H9 (cell line): ENCODE results near the gene TLK2. TPM values are rescaled to one million over a fixed set of nuclear protein-coding genes. Genes with fewer than 3 reads are reported as not detected.

Source experiments
- DNase-seq: peaks from one replicate; pipeline ENCODE4 v3.0.0-alpha.2; 2017
- H2AFZ ChIP-seq: one replicate; pipeline ENCODE4 v1.6.1; 2013; ENCODE audit warnings: mild to moderate bottlenecking, low read length, control low read depth, moderate library complexity
- H2AK5ac ChIP-seq: 2 replicates; pipeline ENCODE4 v1.6.1; 2013; ENCODE audit warnings: low read length, control low read depth, mixed read lengths; ENCODE audit not compliant: insufficient read length
- H2BK120ac ChIP-seq: one replicate; pipeline ENCODE4 v1.6.1; 2013; ENCODE audit warnings: low read depth, mild to moderate bottlenecking, low read length, control low read depth, inconsistent platforms; ENCODE audit not compliant: poor library complexity, severe bottlenecking
- H2BK12ac ChIP-seq: 2 replicates; pipeline ENCODE4 v1.6.1; 2013; ENCODE audit warnings: low read length, control low read depth, mixed read lengths, low read depth; ENCODE audit not compliant: insufficient read length
- H2BK15ac ChIP-seq: 2 replicates; pipeline ENCODE4 v1.6.1; 2013; ENCODE audit warnings: low read depth, low read length, control low read depth
- H2BK20ac ChIP-seq: one replicate; pipeline ENCODE4 v1.6.1; 2013; ENCODE audit warnings: low read depth, mild to moderate bottlenecking, low read length, control low read depth, inconsistent platforms; ENCODE audit not compliant: poor library complexity, severe bottlenecking
- H2BK5ac ChIP-seq: 2 replicates; pipeline ENCODE4 v1.6.1; 2013; ENCODE audit warnings: low read length, control low read depth, mixed read lengths; ENCODE audit not compliant: insufficient read length
- H3K14ac ChIP-seq: 2 replicates; pipeline ENCODE4 v1.6.1; 2013; ENCODE audit warnings: low read length, control low read depth; ENCODE audit not compliant: insufficient read depth
- H3K18ac ChIP-seq: 2 replicates; pipeline ENCODE4 v1.6.1; 2013; ENCODE audit warnings: low read depth, mild to moderate bottlenecking, mixed read lengths, low read length, control low read depth; ENCODE audit not compliant: insufficient read length
- H3K23ac ChIP-seq: 2 replicates; pipeline ENCODE4 v1.6.1; 2013; ENCODE audit warnings: low read length, control low read depth, mixed read lengths, low read depth; ENCODE audit not compliant: insufficient read length
- H3K23me2 ChIP-seq: 2 replicates; pipeline ENCODE4 v1.6.1; 2013; ENCODE audit warnings: low read depth, mild to moderate bottlenecking, mixed read lengths, low read length, control low read depth; ENCODE audit not compliant: insufficient read length, poor library complexity, severe bottlenecking
- H3K27ac ChIP-seq: 2 replicates; pipeline ENCODE4 v1.5.1; 2013; ENCODE audit warnings: low read length, control low read depth, mixed read lengths, low read depth; ENCODE audit not compliant: insufficient read length
- H3K27me3 ChIP-seq: 2 replicates; pipeline ENCODE4 v1.6.1; 2013; ENCODE audit warnings: low read length, control low read depth, inconsistent platforms; ENCODE audit not compliant: insufficient read depth
- H3K4ac ChIP-seq: 2 replicates; pipeline ENCODE4 v1.6.1; 2013; ENCODE audit warnings: low read depth, mild to moderate bottlenecking, control low read depth, inconsistent platforms, low read length, moderate library complexity
- H3K4me1 ChIP-seq: 2 replicates; pipeline ENCODE4 v1.6.1; 2013; ENCODE audit warnings: low read length, control low read depth, inconsistent platforms; ENCODE audit not compliant: insufficient read depth
- H3K4me2 ChIP-seq: 2 replicates; pipeline ENCODE4 v1.6.1; 2013; ENCODE audit warnings: low read length, control low read depth, mixed read lengths; ENCODE audit not compliant: insufficient read length, insufficient read depth
- H3K56ac ChIP-seq: 2 replicates; pipeline ENCODE4 v1.6.1; 2013; ENCODE audit warnings: low read depth, mild to moderate bottlenecking, mixed read lengths, low read length, control low read depth; ENCODE audit not compliant: insufficient read length
- H3K79me1 ChIP-seq: 2 replicates; pipeline ENCODE4 v1.6.1; 2013; ENCODE audit warnings: low read depth, mild to moderate bottlenecking, moderate library complexity, low read length, control low read depth, inconsistent platforms; ENCODE audit not compliant: insufficient read depth, poor library complexity, severe bottlenecking
- H3K79me2 ChIP-seq: 2 replicates; pipeline ENCODE4 v1.6.1; 2013; ENCODE audit warnings: low read length, control low read depth, inconsistent platforms; ENCODE audit not compliant: insufficient read depth
- H3K9ac ChIP-seq: 2 replicates; pipeline ENCODE4 v1.6.1; 2013; ENCODE audit warnings: low read length, control low read depth, mixed read lengths; ENCODE audit not compliant: insufficient read length; ENCODE audit errors: extremely low read depth
- H3K9me3 ChIP-seq: one replicate; pipeline ENCODE4 v1.6.1; 2013; ENCODE audit warnings: low read depth, low read length, inconsistent platforms; ENCODE audit not compliant: control insufficient read depth
- H3T11ph ChIP-seq: one replicate; pipeline ENCODE4 v1.6.1; 2013; ENCODE audit warnings: mild to moderate bottlenecking, low read length, control low read depth, inconsistent platforms
- H4K20me1 ChIP-seq: one replicate; pipeline ENCODE4 v1.6.1; 2013; ENCODE audit not compliant: control insufficient read depth, insufficient read length, insufficient read depth
- H4K5ac ChIP-seq: 2 replicates; pipeline ENCODE4 v1.6.1; 2013; ENCODE audit warnings: low read depth, mild to moderate bottlenecking, mixed read lengths, low read length, control low read depth; ENCODE audit not compliant: insufficient read length
- H4K8ac ChIP-seq: replicated peaks from 2 replicates; pipeline ENCODE4 v1.6.1; 2013; ENCODE audit warnings: low read length, control low read depth, mixed read lengths, low read depth; ENCODE audit not compliant: insufficient read length
- H4K91ac ChIP-seq: 2 replicates; pipeline ENCODE4 v1.6.1; 2013; ENCODE audit warnings: low read depth, mild to moderate bottlenecking, moderate library complexity, mixed read lengths, low read length, control low read depth; ENCODE audit not compliant: insufficient read length
- H3K27ac Mint-ChIP-seq, 3 experiments: 2 replicates in 2 of 3; 3 replicates in 1 of 3; pipeline ENCODE4 v1.8.0; 2020 to 2021; ENCODE audit warnings: mixed read lengths in 3 of 3, mild to moderate bottlenecking in 1 of 3, moderate library complexity in 1 of 3
- H3K27me3 Mint-ChIP-seq: 2 replicates; pipeline ENCODE4 v1.8.0; 2021; ENCODE audit warnings: low read depth, mild to moderate bottlenecking, moderate library complexity, mixed read lengths
- H3K36me3 Mint-ChIP-seq, 3 experiments: 2 replicates in 2 of 3; 3 replicates in 1 of 3; pipeline ENCODE4 v1.8.0; 2020 to 2021; ENCODE audit warnings: low read depth in 3 of 3, mixed read lengths in 3 of 3; ENCODE audit not compliant: insufficient read depth in 1 of 3
- H3K4me1 Mint-ChIP-seq, 2 experiments: 2 replicates each; pipeline ENCODE4 v1.8.0; 2020; ENCODE audit warnings: mixed read lengths in 2 of 2
- H3K4me3 Mint-ChIP-seq, 2 experiments: 2 replicates in 1 of 2; 3 replicates in 1 of 2; pipeline ENCODE4 v1.8.0; 2020 to 2021; ENCODE audit warnings: mild to moderate bottlenecking in 2 of 2, mixed read lengths in 2 of 2, moderate library complexity in 1 of 2
- H3K9me3 Mint-ChIP-seq, 2 experiments: 2 replicates in 1 of 2; 3 replicates in 1 of 2; pipeline ENCODE4 v1.8.0; 2020; ENCODE audit warnings: mild to moderate bottlenecking in 2 of 2, mixed read lengths in 2 of 2, moderate library complexity in 1 of 2
- CTCF ChIP-seq: fragments of 200-600 bp; sonication (generic); conservative IDR thresholded peaks from 3 replicates; pipeline ENCODE4 v1.8.0; 2021; ENCODE audit warnings: antibody characterized with exemption, mild to moderate bottlenecking
- WGBS: extraction: QIAGEN DNeasy Blood & Tissue Kit; methylation state at CpG from one replicate; pipeline ENCODE4 v1.1.7; 2013; ENCODE audit warnings: missing lambda C conversion rate, low lambda C conversion rate, mixed read lengths; ENCODE audit not compliant: insufficient read length; ENCODE audit errors: extremely low coverage; 5-methylcytosine and 5-hydroxymethylcytosine counted together
- total RNA-seq: library from RNA; stranded (reverse); gene quantifications from 2 replicates; pipeline ENCODE4 v1.2.1, GENCODE V29; 2021

The TLK2 gene
- total RNA-seq, 1 experiment from 2014 or later, result 63.7 TPM

DNA sequence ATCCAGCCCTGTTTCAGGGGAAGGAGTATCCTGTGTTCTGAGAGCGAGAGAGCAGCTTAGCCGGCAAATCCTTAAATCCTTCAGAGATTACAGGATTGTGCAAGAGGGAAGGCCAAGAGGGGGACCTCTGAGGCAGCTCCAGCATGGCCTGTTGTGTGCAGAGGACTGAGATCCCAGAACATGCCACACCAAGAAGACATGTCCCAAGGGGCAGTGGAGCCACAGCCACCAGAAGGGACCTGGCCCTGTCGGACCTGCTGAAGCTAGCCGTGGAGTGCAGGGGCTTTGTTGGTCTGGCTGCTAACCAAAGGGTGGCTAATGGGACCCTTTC, 147.2 kb downstream of the TLK2 start:
- Histone ChIP-seq H4K5ac (no peak overlapping the region), H4K20me1 (no peaks in the 10 kb centered on the region), H3K14ac (no peak overlapping the region), H3K27ac (no peak overlapping the region), H3K4me2 (no peak overlapping the region), H3K79me2 (no peaks in the 10 kb centered on the region; the same call in 1 of the 2 replicates), H2AFZ (no peak overlapping the region), H3K9ac (no peak overlapping the region), H3K18ac (no peak overlapping the region), H3K23ac (no peak overlapping the region), H2BK120ac (no peak overlapping the region), H3K23me2 (peaks cover 16% of the 10 kb centered on the region), H3K9me3 (no peaks in the 10 kb centered on the region), H4K8ac (no peak overlapping the region), H2BK15ac (no peak overlapping the region), H2BK5ac (no peak overlapping the region), H3K4ac (no peak overlapping the region), H2BK20ac (no peak overlapping the region), H3K27me3 (no peaks in the 10 kb centered on the region), H2BK12ac (no peak overlapping the region), H3K4me1 (peaks cover 9% of the 10 kb centered on the region; the same call in 1 of the 2 replicates), H2AK5ac (no peak overlapping the region), H3K79me1 (no peaks in the 10 kb centered on the region), H4K91ac (no peak overlapping the region), H3K56ac (no peak overlapping the region), H3T11ph (no peak overlapping the region)
- WGBS, result no CpG with 5 or more reads among the region's 4 CpGs
- peaks cover 0 to 13% (median 5%) of the 10 kb centered on the region in 3 experiments; a peak in 4 of 7 replicates for H3K36me3 Mint-ChIP-seq
- peaks cover 33 to 37% of the 10 kb centered on the region in 2 experiments for H3K4me1 Mint-ChIP-seq
- no peak for TF ChIP-seq CTCF
- peak overlapping the region in 1 of 3 experiments; percentile 75; a peak in 2 of 7 replicates for H3K27ac Mint-ChIP-seq
- H3K27me3 Mint-ChIP-seq, result peaks cover 22% of the 10 kb centered on the region
- peak overlapping the region; percentile 53 to 72 for H3K4me3 Mint-ChIP-seq
- no peaks in the 10 kb centered on the region; a peak in 1 of 5 replicates for H3K9me3 Mint-ChIP-seq
- DNase-seq, result peak; percentile 35
